SU-DHL-6 (cell line): ENCODE results near the gene TOR4A.
"Not testable (repeated sequence)": the region's sequence is repeated elsewhere in the genome, so short reads cannot be mapped to it uniquely, and the experiment has no call there.

Experiments
- H2AFZ ChIP-seq: fragments of 200-600 bp; sonication (generic); 2 replicates; pipeline ENCODE4 v1.6.1; 2014; ENCODE audit warnings: low read depth, mild to moderate bottlenecking, moderate library complexity, mixed read lengths, antibody characterized with exemption, low read length; ENCODE audit not compliant: severe bottlenecking
- H3F3A ChIP-seq: fragments of 200-600 bp; shearing (Covaris generic); 2 replicates; pipeline ENCODE4 v1.6.0; 2016; ENCODE audit warnings: antibody characterized with exemption, mild to moderate bottlenecking; ENCODE audit not compliant: insufficient read depth
- H3K27ac ChIP-seq: fragments of 200-600 bp; sonication (generic); 2 replicates; pipeline ENCODE4 v1.5.1; 2016; ENCODE audit warnings: low read depth, mild to moderate bottlenecking, low read length, moderate library complexity, mixed read lengths
- H3K27me3 ChIP-seq: fragments of 200-600 bp; sonication (generic), shearing (Covaris generic); 2 replicates; pipeline ENCODE4 v1.6.0; 2014; ENCODE audit warnings: mild to moderate bottlenecking, low read length
- H3K36me3 ChIP-seq: fragments of 200-600 bp; sonication (generic); 2 replicates; pipeline ENCODE4 v1.6.1; 2014; ENCODE audit warnings: mild to moderate bottlenecking, low read length, mixed read lengths
- H3K4me2 ChIP-seq: fragments of 300-600, 200-600 bp; shearing (Covaris generic), sonication (generic); 2 replicates; pipeline ENCODE4 v1.6.0; 2014; ENCODE audit warnings: low read length, low read depth, mild to moderate bottlenecking; ENCODE audit not compliant: poor library complexity, severe bottlenecking
- H3K4me3 ChIP-seq: fragments of 200-600 bp; sonication (generic); 2 replicates; pipeline ENCODE4 v1.5.1; 2014; ENCODE audit warnings: antibody characterized with exemption, low read length, mild to moderate bottlenecking, mixed read lengths; ENCODE audit not compliant: insufficient read depth, poor library complexity, severe bottlenecking
- H3K79me2 ChIP-seq: fragments of 200-600 bp; sonication (generic); 2 replicates; pipeline ENCODE4 v1.6.1; 2014; ENCODE audit warnings: mild to moderate bottlenecking, low read length, moderate library complexity; ENCODE audit not compliant: insufficient read depth
- H3K9ac ChIP-seq: fragments of 200-600 bp; sonication (generic); 2 replicates; pipeline ENCODE4 v1.7.0; 2014; ENCODE audit warnings: mild to moderate bottlenecking, low read length
- H3K9me2 ChIP-seq: fragments of 200-600 bp; sonication (generic); replicated peaks from 2 replicates; pipeline ENCODE4 v1.6.1; 2014; ENCODE audit warnings: low read length; ENCODE audit not compliant: insufficient read depth
- H3K9me3 ChIP-seq: fragments of 200-600 bp; sonication (generic); 2 replicates; pipeline ENCODE4 v1.6.1; 2014; ENCODE audit warnings: low read length, mixed read lengths; ENCODE audit not compliant: insufficient read depth
- H4K20me1 ChIP-seq: fragments of 200-600 bp; sonication (generic); 2 replicates; pipeline ENCODE4 v1.6.1; 2014; ENCODE audit warnings: low read depth, mild to moderate bottlenecking, antibody characterized with exemption, low read length, moderate library complexity, mixed read lengths
- CTCF ChIP-seq: fragments of 200-600 bp; sonication (generic); IDR thresholded peaks from one replicate; pipeline ENCODE4 v1.5.1; 2017; ENCODE audit warnings: antibody characterized with exemption, mild to moderate bottlenecking, low read length, moderate library complexity; ENCODE audit not compliant: insufficient read depth, poor library complexity, severe bottlenecking
- EZH2phosphoT487 ChIP-seq: fragments of 200-600 bp; sonication (generic), shearing (Covaris generic); conservative IDR thresholded peaks from 2 replicates; pipeline ENCODE4 v1.6.1; 2018; ENCODE audit warnings: mild to moderate bottlenecking, antibody characterized with exemption, low read length, moderate library complexity, mixed read lengths

Gene TOR4A

GRCh38 chr9:137240841-137241489 lies 36.6 kb upstream of the TOR4A start, which contains the start of gene TUBB4B:
TSS of gene TUBB4B (plus strand) at chr9:137241287. CDS start at chr9:137241361, 74 bp downstream.
- H3K4me2 ChIP-seq: peak within 1 kb of the TSS; percentile 83
- H4K20me1 ChIP-seq: peaks cover 9% of the 10 kb centered on the region; the same call in 1 of the 2 replicates
- no peaks in the 10 kb centered on the region for H3K27me3 ChIP-seq
- peaks cover 8% of the 10 kb centered on the region; the same call in 1 of the 2 replicates for H3K36me3 ChIP-seq
- H2AFZ ChIP-seq: peak within 1 kb of the TSS; percentile 86
- peak within 1 kb of the TSS; percentile 91 for H3K27ac ChIP-seq
- peak within 1 kb of the TSS; percentile 97 for H3K9ac ChIP-seq
- H3K79me2 ChIP-seq: peaks cover 15% of the 10 kb centered on the region
- no peak for TF ChIP-seq CTCF
- no peak for TF ChIP-seq EZH2phosphoT487
- H3K9me3 ChIP-seq: no peaks in the 10 kb centered on the region
- no peaks in the 10 kb centered on the region for H3K9me2 ChIP-seq
- peaks cover 7% of the 10 kb centered on the region; the same call in 1 of the 2 replicates for H3F3A ChIP-seq
- H3K4me3 ChIP-seq: peak within 1 kb of the TSS; percentile 93

GRCh38 chr9:137241490-137242268 lies 35.8 kb upstream of the TOR4A start:
- Histone ChIP-seq H4K20me1 (peaks cover 9% of the 10 kb centered on the region; the same call in 1 of the 2 replicates), H3K4me2 (peak overlapping the region; percentile 64), H3F3A (peaks cover 7% of the 10 kb centered on the region; the same call in 1 of the 2 replicates), H3K79me2 (peaks cover 15% of the 10 kb centered on the region), H3K9me2 (no peaks in the 10 kb centered on the region), H3K27ac (peak overlapping the region; percentile 68), H3K9me3 (no peaks in the 10 kb centered on the region), H3K27me3 (no peaks in the 10 kb centered on the region), H2AFZ (no peak overlapping the region), H3K4me3 (peak overlapping the region; percentile 93), H3K36me3 (peaks cover 8% of the 10 kb centered on the region; the same call in 1 of the 2 replicates), H3K9ac (peak overlapping the region; percentile 97)
- TF ChIP-seq EZH2phosphoT487 (no peak), CTCF (no peak)

- TF ChIP-seq CTCF: no peak
- no peak for TF ChIP-seq EZH2phosphoT487
- Histone ChIP-seq H3K27me3 (no peaks in the 10 kb centered on the region), H3K36me3 (peaks cover 8% of the 10 kb centered on the region; the same call in 1 of the 2 replicates), H3K27ac (no peak overlapping the region), H3K4me2 (peak overlapping the region; percentile 64), H4K20me1 (peaks cover 9% of the 10 kb centered on the region; the same call in 1 of the 2 replicates), H2AFZ (no peak overlapping the region), H3K9me3 (no peaks in the 10 kb centered on the region), H3K9ac (peak overlapping the region; percentile 97), H3K4me3 (peak overlapping the region; percentile 93), H3K9me2 (no peaks in the 10 kb centered on the region), H3F3A (peaks cover 7% of the 10 kb centered on the region; the same call in 1 of the 2 replicates), H3K79me2 (peaks cover 15% of the 10 kb centered on the region)
These were observed 35.0 kb upstream of the TOR4A start for GRCh38 chr9:137242269-137243203.

- not testable (repeated sequence) for H3K4me2 ChIP-seq, H3K9ac ChIP-seq, H3F3A ChIP-seq, H3K9me3 ChIP-seq, H4K20me1 ChIP-seq, H3K27ac ChIP-seq, H3K36me3 ChIP-seq, H2AFZ ChIP-seq, H3K4me3 ChIP-seq, H3K27me3 ChIP-seq, H3K9me2 ChIP-seq
- peaks cover 15% of the 10 kb centered on the region for H3K79me2 ChIP-seq
These were observed 34.3 kb upstream of the TOR4A start for GRCh38 chr9:137243266-137243625.
